ENCODE measurements around the gene SUGCT.

DNA sequence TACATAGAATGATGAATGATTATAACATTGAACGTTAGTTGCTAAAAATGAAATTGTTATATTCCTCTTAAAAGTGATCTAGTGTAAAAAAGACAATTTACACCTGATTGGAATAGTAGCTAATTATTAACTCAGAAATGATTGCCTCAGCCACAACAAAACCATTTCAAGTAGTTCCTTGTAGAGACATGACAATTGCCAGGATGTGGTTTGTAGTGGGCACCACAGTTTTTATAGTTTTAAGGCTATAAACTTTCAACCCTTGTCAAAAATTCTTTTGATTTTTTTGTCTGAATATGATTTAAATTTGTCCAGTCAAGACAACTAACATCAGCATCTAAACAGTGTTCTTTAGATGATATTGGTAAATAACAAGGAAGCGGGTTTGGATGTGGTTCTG is 145.2 kb downstream of the SUGCT start:
- TF ChIP-seq, protein P1, sequence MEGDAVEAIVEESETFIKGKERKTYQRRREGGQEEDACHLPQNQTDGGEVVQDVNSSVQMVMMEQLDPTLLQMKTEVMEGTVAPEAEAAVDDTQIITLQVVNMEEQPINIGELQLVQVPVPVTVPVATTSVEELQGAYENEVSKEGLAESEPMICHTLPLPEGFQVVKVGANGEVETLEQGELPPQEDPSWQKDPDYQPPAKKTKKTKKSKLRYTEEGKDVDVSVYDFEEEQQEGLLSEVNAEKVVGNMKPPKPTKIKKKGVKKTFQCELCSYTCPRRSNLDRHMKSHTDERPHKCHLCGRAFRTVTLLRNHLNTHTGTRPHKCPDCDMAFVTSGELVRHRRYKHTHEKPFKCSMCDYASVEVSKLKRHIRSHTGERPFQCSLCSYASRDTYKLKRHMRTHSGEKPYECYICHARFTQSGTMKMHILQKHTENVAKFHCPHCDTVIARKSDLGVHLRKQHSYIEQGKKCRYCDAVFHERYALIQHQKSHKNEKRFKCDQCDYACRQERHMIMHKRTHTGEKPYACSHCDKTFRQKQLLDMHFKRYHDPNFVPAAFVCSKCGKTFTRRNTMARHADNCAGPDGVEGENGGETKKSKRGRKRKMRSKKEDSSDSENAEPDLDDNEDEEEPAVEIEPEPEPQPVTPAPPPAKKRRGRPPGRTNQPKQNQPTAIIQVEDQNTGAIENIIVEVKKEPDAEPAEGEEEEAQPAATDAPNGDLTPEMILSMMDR (IDR thresholded peaks at IDR 0.05 in 8 of 11, conservative IDR thresholded peaks at IDR 0.05 in 3 of 11): no peak
- TF ChIP-seq POLR2A (IDR thresholded peaks at IDR 0.05): no peak
